NCI-H2196 (cell line): Measurements from ENCODE around the gene RCN2.
"Not testable (repeated sequence)": the region's sequence is repeated elsewhere in the genome, so short reads cannot be mapped to it uniquely, and the experiment has no call there.

ENCODE experiments used
- DNase-seq: peaks from one replicate; lab custom pipeline; 2025; ENCODE audit not compliant: unreplicated experiment; lab: John Stamatoyannopoulos, UW

Gene RCN2

GRCh38 chr15:76932135-76932966 is 802 bp downstream of the RCN2 start:
- no peak for DNase-seq

DNA sequence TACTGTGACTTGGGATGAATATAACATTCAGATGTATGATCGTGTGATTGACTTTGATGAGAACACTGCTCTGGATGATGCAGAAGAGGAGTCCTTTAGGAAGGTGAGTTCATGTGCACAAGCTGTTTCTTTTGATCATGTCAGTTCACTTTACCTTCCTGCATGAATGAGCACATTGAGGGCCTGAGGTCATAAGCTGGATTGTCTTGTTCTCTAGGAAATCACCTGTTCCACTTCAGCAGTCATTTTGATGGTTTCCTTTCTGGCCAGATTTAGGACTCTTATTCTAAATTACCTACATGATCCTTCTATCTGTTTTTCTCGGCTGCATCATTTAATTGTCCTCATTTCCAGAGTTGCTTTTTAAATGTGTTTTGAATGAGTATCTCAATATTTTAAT is 4.1 kb downstream of the RCN2 start:
- peak; percentile 25 for DNase-seq

DNA sequence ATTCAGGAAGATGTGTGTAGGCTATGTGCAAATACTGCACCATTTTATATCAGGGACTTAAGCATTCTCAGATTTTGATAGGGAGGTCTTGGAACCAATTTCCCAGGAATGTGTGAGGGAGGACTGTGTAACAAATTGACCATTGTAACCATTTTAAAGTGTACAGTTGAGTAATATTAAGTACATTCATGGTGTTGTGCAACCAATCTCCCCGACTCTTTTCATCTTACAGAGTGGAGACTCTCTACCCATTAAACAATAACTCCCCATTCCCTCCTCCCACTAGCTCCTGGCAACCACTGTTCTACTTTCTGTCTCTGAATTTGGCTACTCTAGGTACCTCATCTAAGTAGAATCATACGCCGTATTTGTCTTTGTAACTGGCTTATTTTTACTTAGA is 5.1 kb downstream of the RCN2 start:
- no peak for DNase-seq

DNA sequence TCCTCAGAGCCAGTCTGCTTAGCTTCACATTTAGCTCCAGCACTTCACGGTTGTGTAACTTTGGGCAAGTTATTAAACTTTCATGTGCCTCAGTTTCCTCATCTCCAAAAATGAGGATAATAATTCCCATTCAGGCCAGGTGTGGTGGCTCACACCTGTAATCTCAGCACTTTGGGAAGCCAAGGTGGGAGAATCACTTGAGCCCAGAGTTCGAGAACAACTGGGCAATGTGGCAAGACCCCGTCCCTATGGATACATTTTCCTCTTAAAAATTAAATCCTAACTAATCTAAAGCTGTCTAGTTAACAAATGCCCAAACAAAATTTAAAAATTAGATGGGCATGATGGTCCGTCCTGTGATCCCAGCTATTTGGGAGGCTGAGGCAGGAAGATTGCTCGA is 7.2 kb downstream of the RCN2 start:
- no peak for DNase-seq

DNA sequence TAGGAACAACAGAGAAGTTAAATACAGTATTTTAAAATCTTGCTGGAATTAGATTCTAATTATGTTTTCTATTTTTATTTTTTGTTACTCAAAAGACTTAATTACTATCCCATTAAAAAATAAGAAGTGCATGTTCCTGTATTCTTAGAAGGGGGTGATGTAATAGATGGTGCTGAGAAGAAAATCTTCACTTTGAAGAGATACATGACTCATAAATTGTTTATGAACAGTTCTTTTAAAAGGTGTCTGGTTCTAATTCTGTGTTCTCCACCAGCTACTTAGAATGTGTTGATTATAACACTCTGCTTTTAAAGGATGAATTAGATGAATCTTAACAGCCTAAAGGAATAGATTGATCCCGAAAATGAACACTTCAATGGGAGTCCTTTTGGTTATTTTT is 8.2 kb downstream of the RCN2 start:
- no peak for DNase-seq

- DNase-seq, result no peak
These were observed 10.1 kb downstream of the RCN2 start for GRCh38 chr15:76941636-76942035.

DNA sequence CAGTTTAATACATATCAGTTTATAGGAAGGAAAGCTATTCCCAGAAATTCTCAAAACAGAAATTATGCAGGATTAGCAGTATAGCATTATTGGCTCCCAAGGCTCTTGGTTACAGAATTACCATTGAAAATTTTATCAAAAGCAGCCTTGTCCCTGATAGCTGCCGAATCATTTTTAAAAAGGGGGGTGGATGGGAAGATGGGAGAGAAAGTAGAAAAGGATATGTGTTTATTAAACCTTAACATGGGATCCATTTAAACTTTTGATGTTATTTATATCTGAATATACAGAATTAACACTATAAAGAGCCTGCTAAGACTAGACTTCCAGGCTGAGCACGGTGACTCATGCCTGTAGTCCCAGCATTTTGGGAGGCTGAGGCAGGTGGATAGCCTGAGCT is 10.8 kb downstream of the RCN2 start:
- no peak for DNase-seq

DNA sequence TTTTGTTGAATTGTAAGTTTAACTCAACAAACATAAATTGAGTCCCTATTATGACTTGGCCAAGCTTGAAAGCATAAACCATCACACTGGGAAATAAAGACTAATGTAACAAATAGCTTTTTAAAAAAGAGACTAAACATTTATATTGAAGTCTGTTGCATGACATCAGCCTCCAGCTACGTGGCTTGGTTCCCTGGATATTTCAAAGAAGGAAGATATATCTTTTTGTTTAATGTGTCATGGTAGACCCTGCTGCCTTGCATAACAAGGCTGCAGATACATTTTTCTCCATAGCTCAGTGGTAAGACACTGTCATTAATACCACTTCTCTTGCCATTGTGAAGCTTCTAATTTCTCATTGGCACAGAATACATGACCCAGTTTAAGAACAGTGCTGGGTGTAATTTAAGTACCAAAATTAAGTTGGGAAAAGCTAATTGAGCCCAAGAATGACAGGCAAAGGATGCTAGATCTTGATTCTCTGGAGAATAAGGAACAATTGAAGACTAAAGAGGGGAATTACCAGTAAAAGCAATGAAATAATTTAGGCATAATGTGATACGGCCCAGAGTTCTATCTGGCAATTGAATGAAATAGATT is 14.0 kb downstream of the RCN2 start:
- no peak for DNase-seq

DNA sequence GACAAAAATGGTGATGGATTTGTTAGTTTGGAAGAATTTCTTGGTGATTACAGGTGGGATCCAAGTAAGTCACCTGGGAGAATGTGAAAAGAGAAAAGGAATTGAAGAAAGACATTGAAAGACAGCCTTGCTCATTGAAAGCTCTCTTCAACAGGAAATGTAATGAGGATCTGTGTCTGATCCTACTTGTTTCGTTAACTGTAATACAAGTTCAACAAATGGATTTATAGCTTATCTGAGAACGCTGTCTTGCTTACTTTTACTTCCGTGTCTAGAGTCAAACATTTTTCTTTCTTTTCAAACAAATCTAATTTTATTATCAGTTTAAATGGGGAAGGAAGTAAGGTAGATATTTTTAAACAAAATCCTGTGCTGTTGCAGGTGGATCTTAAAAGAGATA is 15.9 kb downstream of the RCN2 start:
- DNase-seq, result no peak

DNA sequence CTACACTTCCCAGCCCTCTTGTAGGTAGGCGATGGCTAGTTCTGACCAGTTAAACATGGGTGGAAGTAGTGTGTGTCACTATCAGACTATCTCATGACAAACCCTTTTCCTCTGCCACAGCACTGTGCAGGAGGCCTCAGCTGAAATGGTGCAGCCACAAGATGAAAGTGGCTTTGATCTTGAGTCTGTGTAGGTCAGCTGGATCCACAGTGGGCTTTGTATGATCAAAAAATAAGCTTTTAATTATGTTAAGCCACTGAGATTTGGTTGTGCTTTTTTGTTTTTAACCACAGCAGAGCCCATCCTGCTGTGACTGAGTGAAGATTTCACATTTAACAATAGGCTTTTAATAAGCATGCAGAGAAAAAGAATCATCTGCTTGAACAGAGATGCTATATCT is 19.7 kb downstream of the RCN2 start:
- DNase-seq, result no peak

DNA sequence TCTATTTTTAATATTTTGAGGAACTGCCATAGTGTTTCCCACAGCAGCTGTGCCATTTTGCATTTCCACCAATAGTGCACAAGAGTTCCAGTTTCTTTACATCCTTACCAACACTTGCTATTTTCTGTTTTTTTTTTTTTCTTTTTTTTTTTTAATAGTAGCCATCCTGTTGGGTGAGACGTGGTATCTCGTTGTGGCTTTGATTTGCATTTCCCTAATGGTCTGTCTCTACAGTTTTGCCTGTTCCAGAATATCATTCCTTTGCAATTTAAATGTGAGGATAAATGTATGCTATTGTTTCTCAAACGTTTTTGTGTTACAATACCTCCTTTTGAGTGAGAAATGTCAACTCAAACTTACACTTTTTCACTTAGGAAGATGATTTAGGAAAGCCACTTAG is 22.4 kb downstream of the RCN2 start:
- no peak for DNase-seq

DNA sequence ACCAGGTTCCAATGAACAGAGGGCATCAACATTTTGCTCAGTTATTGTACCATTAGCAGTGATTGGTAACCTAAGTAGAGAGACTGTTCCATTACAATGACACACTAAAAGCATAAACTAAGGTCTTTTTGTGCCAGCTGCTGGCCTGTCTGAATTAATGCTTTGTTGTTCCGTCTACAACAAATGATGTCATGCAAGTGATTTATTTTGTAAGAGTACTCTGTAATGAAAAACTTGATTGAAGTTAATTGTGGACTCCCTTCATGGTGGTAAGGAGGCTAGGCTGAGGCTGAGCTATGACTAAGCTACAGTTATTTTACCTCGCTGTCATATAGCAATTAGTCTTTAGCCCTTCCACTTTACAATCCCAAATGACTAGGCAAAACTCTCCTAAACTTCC is 23.2 kb downstream of the RCN2 start:
- no peak for DNase-seq

DNA sequence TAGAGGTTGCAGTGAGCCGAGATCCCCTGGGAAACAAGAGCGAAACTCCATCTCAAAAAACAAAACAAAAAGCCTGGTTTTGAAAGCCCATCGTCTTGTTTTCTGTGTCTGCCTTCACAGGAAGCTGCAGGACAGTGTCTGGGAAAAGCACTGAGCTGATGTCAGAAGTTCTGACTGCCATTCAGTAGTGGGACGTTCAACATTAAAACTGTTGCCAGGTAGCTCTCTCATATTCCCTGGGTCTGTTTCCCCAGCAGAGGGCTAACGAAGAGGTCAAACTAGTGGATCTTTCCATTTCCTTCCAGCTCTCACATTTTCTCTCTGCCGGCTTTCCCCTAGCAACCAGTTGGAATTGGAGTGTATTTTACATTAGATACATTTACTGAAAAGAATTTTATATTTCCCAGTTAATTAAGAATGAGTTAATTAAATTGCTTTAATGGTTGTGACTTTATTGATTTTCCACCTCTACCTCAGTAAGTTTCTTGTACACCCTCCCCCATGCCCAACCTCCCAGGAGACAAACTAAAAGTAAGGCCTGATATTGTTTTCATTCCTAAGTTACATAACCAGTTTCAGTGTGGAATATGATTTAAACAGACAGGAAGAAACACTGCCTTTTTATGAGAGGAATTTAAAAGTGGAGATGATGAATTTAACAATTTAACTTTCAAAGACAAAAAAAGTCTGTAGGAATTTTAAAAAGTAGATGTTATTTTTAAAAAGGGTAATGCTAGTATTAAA is 29.9 kb downstream of the RCN2 start:
- no peak for DNase-seq

DNA sequence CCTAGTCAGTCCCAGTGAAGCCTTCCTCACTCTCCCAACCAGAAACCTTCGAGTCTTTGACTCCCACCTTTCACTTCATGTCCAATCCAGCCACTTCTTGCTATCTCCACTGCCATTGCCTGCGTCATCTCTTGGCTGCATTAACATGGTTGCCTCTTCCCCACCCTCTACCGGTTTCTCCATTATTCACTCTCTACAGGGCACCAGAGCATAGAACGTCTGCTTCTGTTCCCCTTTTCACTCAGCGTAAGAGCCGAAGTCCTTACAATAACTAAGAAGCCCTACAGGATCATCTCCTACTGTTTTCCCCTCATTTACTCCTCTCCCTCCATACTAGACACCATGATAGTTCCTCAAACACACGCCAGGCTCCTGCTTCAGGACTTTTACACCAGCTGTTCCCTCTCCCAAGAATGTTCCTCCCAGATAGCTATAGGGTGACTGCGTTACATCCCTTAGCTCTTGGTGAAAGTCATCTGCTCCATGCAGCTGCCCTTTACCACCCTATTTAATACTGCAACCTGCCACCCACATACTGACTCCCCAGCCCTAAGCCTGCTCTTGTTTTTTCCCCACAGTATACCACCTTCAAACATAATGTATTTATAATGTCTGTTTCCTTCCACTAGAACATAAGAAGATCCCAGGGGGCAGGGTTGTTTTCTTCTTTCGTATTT is 30.9 kb downstream of the RCN2 start:
- no peak for DNase-seq

DNA sequence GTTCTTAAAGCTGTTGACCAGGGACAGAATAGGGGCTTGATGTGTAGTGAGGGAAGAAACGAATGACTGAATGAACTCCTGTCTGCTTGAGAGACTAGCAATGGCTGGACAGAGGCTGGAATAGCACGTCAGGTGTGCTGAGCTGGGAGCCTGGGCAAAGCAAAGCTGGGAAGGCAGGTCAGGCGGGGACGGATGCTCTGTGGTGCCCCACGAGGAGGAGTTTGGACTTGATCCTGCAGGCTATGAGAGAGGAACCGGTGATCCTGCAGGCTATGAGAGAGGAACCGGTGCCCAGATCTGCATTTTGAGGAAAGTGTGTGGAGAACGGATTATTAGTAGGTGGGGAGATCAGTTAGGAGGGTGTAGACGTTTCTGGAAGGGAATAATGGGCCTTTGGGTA is 32.0 kb downstream of the RCN2 start:
- DNase-seq, result no peak

DNA sequence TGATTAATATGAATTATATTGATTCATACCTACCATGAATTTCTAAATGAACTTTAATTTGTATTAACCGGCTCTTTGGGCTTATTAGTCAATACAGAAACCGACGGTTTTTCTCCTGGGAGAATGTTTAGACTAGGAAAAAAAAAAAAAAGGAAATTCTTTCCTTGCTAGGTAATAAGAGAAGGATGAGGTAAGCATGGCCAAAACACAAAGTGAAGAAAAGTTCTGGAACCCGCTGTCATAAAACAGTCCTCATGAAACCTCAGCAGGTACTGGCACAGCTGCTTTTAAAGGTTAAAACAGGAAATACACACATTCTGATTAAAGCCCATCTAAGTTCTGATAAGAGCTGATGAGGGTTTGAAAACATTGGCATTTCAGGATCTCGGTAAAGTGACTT is 32.6 kb downstream of the RCN2 start:
- DNase-seq, result no peak

GRCh38 chr15:76966051-76966450 is 34.5 kb downstream of the RCN2 start:
- not testable (repeated sequence) for DNase-seq

DNA sequence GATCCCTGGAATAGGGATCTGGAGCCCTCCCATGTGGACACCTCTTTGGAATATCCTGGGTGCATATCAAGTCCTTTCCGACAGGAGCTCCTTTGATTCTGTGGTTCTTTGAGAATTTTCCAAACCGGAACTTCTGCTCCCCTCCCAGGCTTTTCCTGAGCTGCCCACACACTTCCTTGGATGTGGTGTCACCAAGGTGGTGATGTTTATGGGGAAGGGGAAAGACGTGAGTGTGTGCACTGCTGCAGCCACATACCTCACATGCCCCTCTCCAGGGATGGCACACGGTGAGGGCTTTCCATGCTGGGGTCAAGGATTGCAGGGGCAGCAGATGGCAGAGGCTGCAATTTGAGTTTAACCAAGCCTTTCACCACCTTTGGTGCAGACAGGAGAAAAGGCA is 35.5 kb downstream of the RCN2 start:
- no peak for DNase-seq

GRCh38 chr15:76968306-76968705 is 36.8 kb downstream of the RCN2 start:
- DNase-seq, result no peak

- no peak for DNase-seq
These were observed 41.1 kb downstream of the RCN2 start for GRCh38 chr15:76972389-76973361.

- no peak for DNase-seq
These were observed 41.8 kb downstream of the RCN2 start for GRCh38 chr15:76973362-76973743.
